ENCODE data around the gene AGK.

The AGK gene

DNA sequence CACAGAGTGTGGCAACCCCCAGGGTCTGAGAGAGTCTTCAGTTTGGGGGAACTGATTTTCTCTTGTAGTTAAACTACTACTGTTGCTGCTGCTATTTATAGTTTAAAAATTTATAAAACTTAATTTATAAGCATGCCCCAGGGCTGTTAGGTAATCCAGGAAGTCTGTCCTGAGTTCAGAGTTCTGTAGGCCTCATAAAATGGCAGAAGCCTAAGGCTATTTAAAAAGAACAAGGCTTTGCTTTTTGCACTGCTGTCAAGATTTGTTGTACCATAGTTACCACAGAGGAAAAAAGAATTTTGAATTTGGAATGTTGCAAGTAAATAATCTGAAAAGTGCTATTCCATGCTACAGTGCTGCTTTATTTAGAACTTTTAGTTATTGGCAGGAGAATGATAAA is 66.1 kb downstream of the AGK start:
- no peak overlapping the region for H3K4me3 ChIP-seq (ENCODE audit: low read depth, low read length)
- peaks cover 23% of the 10 kb centered on the region for H3K36me3 ChIP-seq (ENCODE audit: control insufficient read depth, insufficient read depth, low read length)
- H3K9me3 ChIP-seq (ENCODE audit: control insufficient read depth, insufficient read depth, low read depth, low read length): no peaks in the 10 kb centered on the region
- no peak overlapping the region for H3K27ac ChIP-seq (ENCODE audit: low read depth, low read length)
- no peaks in the 10 kb centered on the region for H3K27me3 ChIP-seq (ENCODE audit: control insufficient read depth, insufficient read depth, low read length)
- no peaks in the 10 kb centered on the region for H3K4me1 ChIP-seq (ENCODE audit: control insufficient read depth, insufficient read depth, low read length)
- H3K9ac ChIP-seq (ENCODE audit: low read length): no peak overlapping the region

DNA sequence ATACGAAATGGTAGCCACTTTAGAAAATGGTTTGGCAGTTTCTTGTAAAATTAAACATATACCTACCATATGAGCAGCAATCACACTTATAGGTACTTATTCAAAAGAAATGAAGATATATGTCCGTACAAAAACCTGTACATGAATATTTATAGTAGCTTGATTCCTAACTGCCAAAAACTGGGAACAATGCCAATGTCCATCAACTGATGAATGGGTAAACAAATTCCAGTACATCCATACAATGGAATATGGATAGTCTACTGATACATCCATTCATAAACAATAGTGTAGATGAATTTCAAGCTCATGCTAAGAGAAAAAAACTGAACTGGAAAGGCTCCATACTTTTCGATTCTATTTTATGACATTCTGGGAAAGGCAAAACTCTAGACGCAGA is 68.5 kb downstream of the AGK start:
- Histone ChIP-seq H3K4me3 (ENCODE audit: low read depth, low read length) (no peak overlapping the region), H3K9ac (ENCODE audit: low read length) (no peak overlapping the region), H3K4me1 (ENCODE audit: control insufficient read depth, insufficient read depth, low read length) (no peaks in the 10 kb centered on the region), H3K27ac (ENCODE audit: low read depth, low read length) (no peak overlapping the region), H3K9me3 (ENCODE audit: control insufficient read depth, insufficient read depth, low read depth, low read length) (peaks cover 6% of the 10 kb centered on the region; the same call in 1 of the 2 replicates), H3K27me3 (ENCODE audit: control insufficient read depth, insufficient read depth, low read length) (no peaks in the 10 kb centered on the region), H3K36me3 (ENCODE audit: control insufficient read depth, insufficient read depth, low read length) (peaks cover 38% of the 10 kb centered on the region)

GRCh38 chr7:141624763-141625162 is 73.6 kb downstream of the AGK start:
- peaks cover 35% of the 10 kb centered on the region for H3K36me3 ChIP-seq (ENCODE audit: control insufficient read depth, insufficient read depth, low read length)
- H3K27me3 ChIP-seq (ENCODE audit: control insufficient read depth, insufficient read depth, low read length): no peaks in the 10 kb centered on the region
- H3K4me3 ChIP-seq (ENCODE audit: low read depth, low read length): no peak overlapping the region
- no peak overlapping the region for H3K9ac ChIP-seq (ENCODE audit: low read length)
- no peaks in the 10 kb centered on the region for H3K4me1 ChIP-seq (ENCODE audit: control insufficient read depth, insufficient read depth, low read length)
- peaks cover 6% of the 10 kb centered on the region; the same call in 1 of the 2 replicates for H3K9me3 ChIP-seq (ENCODE audit: control insufficient read depth, insufficient read depth, low read depth, low read length)
- H3K27ac ChIP-seq (ENCODE audit: low read depth, low read length): no peak overlapping the region

GRCh38 chr7:141630621-141631020 is 79.4 kb downstream of the AGK start:
- Histone ChIP-seq H3K9ac (ENCODE audit: low read length) (no peak overlapping the region), H3K27ac (ENCODE audit: low read depth, low read length) (no peak overlapping the region), H3K4me3 (ENCODE audit: low read depth, low read length) (no peak overlapping the region), H3K4me1 (ENCODE audit: control insufficient read depth, insufficient read depth, low read length) (no peaks in the 10 kb centered on the region), H3K9me3 (ENCODE audit: control insufficient read depth, insufficient read depth, low read depth, low read length) (no peaks in the 10 kb centered on the region), H3K36me3 (ENCODE audit: control insufficient read depth, insufficient read depth, low read length) (peaks cover 3% of the 10 kb centered on the region; the same call in 1 of the 2 replicates), H3K27me3 (ENCODE audit: control insufficient read depth, insufficient read depth, low read length) (no peaks in the 10 kb centered on the region)

GRCh38 chr7:141631525-141631924 is 80.3 kb downstream of the AGK start:
- Histone ChIP-seq H3K9me3 (ENCODE audit: control insufficient read depth, insufficient read depth, low read depth, low read length) (no peaks in the 10 kb centered on the region), H3K4me3 (ENCODE audit: low read depth, low read length) (no peak overlapping the region), H3K36me3 (ENCODE audit: control insufficient read depth, insufficient read depth, low read length) (peaks cover 3% of the 10 kb centered on the region; the same call in 1 of the 2 replicates), H3K4me1 (ENCODE audit: control insufficient read depth, insufficient read depth, low read length) (no peaks in the 10 kb centered on the region), H3K9ac (ENCODE audit: low read length) (no peak overlapping the region), H3K27me3 (ENCODE audit: control insufficient read depth, insufficient read depth, low read length) (no peaks in the 10 kb centered on the region), H3K27ac (ENCODE audit: low read depth, low read length) (no peak overlapping the region)

- no peaks in the 10 kb centered on the region for H3K27me3 ChIP-seq (ENCODE audit: control insufficient read depth, insufficient read depth, low read length)
- H3K9ac ChIP-seq (ENCODE audit: low read length): no peak overlapping the region
- no peaks in the 10 kb centered on the region for H3K9me3 ChIP-seq (ENCODE audit: control insufficient read depth, insufficient read depth, low read depth, low read length)
- no peak overlapping the region for H3K4me3 ChIP-seq (ENCODE audit: low read depth, low read length)
- no peak overlapping the region for H3K27ac ChIP-seq (ENCODE audit: low read depth, low read length)
- H3K4me1 ChIP-seq (ENCODE audit: control insufficient read depth, insufficient read depth, low read length): no peaks in the 10 kb centered on the region
- peaks cover 6% of the 10 kb centered on the region for H3K36me3 ChIP-seq (ENCODE audit: control insufficient read depth, insufficient read depth, low read length)
These were observed 82.9 kb downstream of the AGK start for GRCh38 chr7:141634065-141634464.

DNA sequence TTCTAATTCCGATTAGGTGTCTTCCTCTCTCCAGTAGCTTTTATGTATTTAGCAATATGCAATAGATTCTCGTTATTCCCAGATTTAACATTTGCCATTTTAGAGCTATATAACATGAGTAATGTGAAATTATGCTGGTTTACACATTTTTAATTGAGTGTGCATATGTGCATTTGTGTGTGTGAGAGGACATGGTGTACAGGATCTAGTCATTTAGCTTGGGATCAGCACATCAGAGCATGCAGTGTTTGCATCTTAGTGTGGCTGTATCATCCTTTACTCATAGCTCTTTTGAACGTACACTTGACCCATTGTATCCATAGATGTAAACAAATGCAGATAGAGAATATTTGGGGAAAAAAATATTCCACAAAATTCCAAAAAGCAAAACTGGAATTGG is 84.8 kb downstream of the AGK start:
- H3K9me3 ChIP-seq (ENCODE audit: control insufficient read depth, insufficient read depth, low read depth, low read length): no peaks in the 10 kb centered on the region
- H3K4me3 ChIP-seq (ENCODE audit: low read depth, low read length): no peak overlapping the region
- peaks cover 6% of the 10 kb centered on the region for H3K36me3 ChIP-seq (ENCODE audit: control insufficient read depth, insufficient read depth, low read length)
- no peaks in the 10 kb centered on the region for H3K27me3 ChIP-seq (ENCODE audit: control insufficient read depth, insufficient read depth, low read length)
- H3K9ac ChIP-seq (ENCODE audit: low read length): no peak overlapping the region
- no peaks in the 10 kb centered on the region for H3K4me1 ChIP-seq (ENCODE audit: control insufficient read depth, insufficient read depth, low read length)
- no peak overlapping the region for H3K27ac ChIP-seq (ENCODE audit: low read depth, low read length)

- Histone ChIP-seq H3K27ac (ENCODE audit: low read depth, low read length) (no peak overlapping the region), H3K9ac (ENCODE audit: low read length) (no peak overlapping the region), H3K27me3 (ENCODE audit: control insufficient read depth, insufficient read depth, low read length) (no peaks in the 10 kb centered on the region), H3K4me1 (ENCODE audit: control insufficient read depth, insufficient read depth, low read length) (no peaks in the 10 kb centered on the region), H3K36me3 (ENCODE audit: control insufficient read depth, insufficient read depth, low read length) (peaks cover 20% of the 10 kb centered on the region), H3K4me3 (ENCODE audit: low read depth, low read length) (no peak overlapping the region), H3K9me3 (ENCODE audit: control insufficient read depth, insufficient read depth, low read depth, low read length) (no peaks in the 10 kb centered on the region)
These were observed 89.1 kb downstream of the AGK start for GRCh38 chr7:141640239-141640840.

- Histone ChIP-seq H3K4me3 (ENCODE audit: low read depth, low read length) (no peak overlapping the region), H3K36me3 (ENCODE audit: control insufficient read depth, insufficient read depth, low read length) (peaks cover 25% of the 10 kb centered on the region), H3K9ac (ENCODE audit: low read length) (no peak overlapping the region), H3K9me3 (ENCODE audit: control insufficient read depth, insufficient read depth, low read depth, low read length) (no peaks in the 10 kb centered on the region), H3K27me3 (ENCODE audit: control insufficient read depth, insufficient read depth, low read length) (no peaks in the 10 kb centered on the region), H3K27ac (ENCODE audit: low read depth, low read length) (no peak overlapping the region), H3K4me1 (ENCODE audit: control insufficient read depth, insufficient read depth, low read length) (no peaks in the 10 kb centered on the region)
These were observed 90.7 kb downstream of the AGK start for GRCh38 chr7:141641876-141642275.

- H3K9me3 ChIP-seq (ENCODE audit: control insufficient read depth, insufficient read depth, low read depth, low read length): no peaks in the 10 kb centered on the region
- no peaks in the 10 kb centered on the region for H3K27me3 ChIP-seq (ENCODE audit: control insufficient read depth, insufficient read depth, low read length)
- no peak overlapping the region for H3K9ac ChIP-seq (ENCODE audit: low read length)
- peaks cover 32% of the 10 kb centered on the region for H3K36me3 ChIP-seq (ENCODE audit: control insufficient read depth, insufficient read depth, low read length)
- H3K27ac ChIP-seq (ENCODE audit: low read depth, low read length): no peak overlapping the region
- H3K4me1 ChIP-seq (ENCODE audit: control insufficient read depth, insufficient read depth, low read length): peaks cover 8% of the 10 kb centered on the region; the same call in 1 of the 2 replicates
- no peak overlapping the region for H3K4me3 ChIP-seq (ENCODE audit: low read depth, low read length)
These were observed 94.0 kb downstream of the AGK start for GRCh38 chr7:141645188-141645587.

DNA sequence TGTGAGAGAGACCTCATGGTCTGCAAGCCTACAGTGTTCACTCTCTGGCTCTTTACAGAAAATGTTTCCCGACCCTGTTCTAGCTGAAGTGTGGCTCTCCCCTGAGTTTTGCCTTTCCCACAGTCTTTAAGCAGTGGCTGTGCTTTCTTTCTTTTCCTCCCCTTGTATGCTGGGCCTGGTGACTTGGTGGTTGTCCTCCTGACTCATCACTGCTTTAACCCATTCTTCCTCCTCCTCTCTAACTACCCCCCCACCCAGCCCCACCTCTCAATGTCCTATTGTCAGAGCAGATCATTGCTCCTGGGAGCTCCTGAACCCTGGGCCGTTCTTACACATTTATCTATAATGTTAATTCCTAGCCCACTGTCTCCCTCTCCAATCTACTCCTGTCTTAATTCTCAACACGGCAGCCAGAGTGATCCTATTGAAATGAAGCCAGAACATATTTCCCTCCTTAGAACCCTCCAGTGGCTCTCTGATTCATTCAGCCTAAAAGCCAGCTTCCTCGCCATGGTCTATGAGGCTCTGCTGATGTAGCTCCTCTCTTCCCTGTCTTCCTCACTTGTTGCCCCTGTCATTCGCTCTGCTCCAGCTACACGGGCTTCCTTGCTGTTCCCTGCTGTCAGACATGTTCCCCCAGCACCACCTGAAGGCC is 95.7 kb downstream of the AGK start:
- H3K9ac ChIP-seq (ENCODE audit: low read length): no peak overlapping the region
- H3K36me3 ChIP-seq (ENCODE audit: control insufficient read depth, insufficient read depth, low read length): peaks cover 29% of the 10 kb centered on the region
- H3K4me3 ChIP-seq (ENCODE audit: low read depth, low read length): no peak overlapping the region
- H3K9me3 ChIP-seq (ENCODE audit: control insufficient read depth, insufficient read depth, low read depth, low read length): no peaks in the 10 kb centered on the region
- H3K4me1 ChIP-seq (ENCODE audit: control insufficient read depth, insufficient read depth, low read length): peaks cover 8% of the 10 kb centered on the region; the same call in 1 of the 2 replicates
- no peak overlapping the region for H3K27ac ChIP-seq (ENCODE audit: low read depth, low read length)
- H3K27me3 ChIP-seq (ENCODE audit: control insufficient read depth, insufficient read depth, low read length): no peaks in the 10 kb centered on the region
